GM23338 (cell line): ENCODE data around the gene TMBIM6. TPM values are rescaled to one million over a fixed set of nuclear protein-coding genes. Genes with fewer than 3 reads are reported as not detected.

Experiments used
- ATAC-seq: fragments of 200-7000 bp; cut with Tn5 transposase; 3 replicates; pipeline ENCODE4 v1.9.1; 2020
- DNase-seq: peaks from one replicate; pipeline ENCODE4 v3.0.0-alpha.2; 2015; ENCODE audit warnings: low spot score
- H2AFZ ChIP-seq: fragments of 200-600 bp; sonication (generic); 2 replicates; pipeline ENCODE4 v1.8.0; 2016; ENCODE audit warnings: antibody characterized with exemption, mild to moderate bottlenecking, moderate library complexity
- H3F3A ChIP-seq: fragments of 200-600 bp; sonication (generic); replicated peaks from 2 replicates; pipeline ENCODE4 v1.8.0; 2017; ENCODE audit warnings: antibody characterized with exemption, mixed run types, low read depth
- H3K27ac ChIP-seq: fragments of 200-600 bp; sonication (generic); 2 replicates; pipeline ENCODE4 v1.6.1; 2016; ENCODE audit warnings: low read depth
- H3K27me3 ChIP-seq: fragments of 200-600 bp; sonication (generic); 2 replicates; pipeline ENCODE4 v1.8.0; 2016; ENCODE audit warnings: mild to moderate bottlenecking, mixed run types, moderate library complexity; ENCODE audit not compliant: insufficient read depth
- H3K36me3 ChIP-seq: fragments of 200-600 bp; sonication (generic); 2 replicates; pipeline ENCODE4 v1.8.0; 2016; ENCODE audit warnings: mild to moderate bottlenecking; ENCODE audit not compliant: insufficient read depth
- H3K4me1 ChIP-seq: fragments of 200-600 bp; sonication (generic); 2 replicates; pipeline ENCODE4 v1.8.0; 2016; ENCODE audit warnings: mild to moderate bottlenecking, moderate library complexity; ENCODE audit not compliant: insufficient read depth
- H3K4me2 ChIP-seq: fragments of 200-600 bp; sonication (generic); 2 replicates; pipeline ENCODE4 v1.7.1; 2017; ENCODE audit warnings: mixed run types
- H3K4me3 ChIP-seq: fragments of 200-600 bp; sonication (generic); 2 replicates; pipeline ENCODE4 v1.6.1; 2016; ENCODE audit warnings: mixed run types
- H3K79me2 ChIP-seq: fragments of 200-600 bp; sonication (generic); replicated peaks from 2 replicates; pipeline ENCODE4 v1.8.0; 2017; ENCODE audit warnings: mild to moderate bottlenecking; ENCODE audit not compliant: insufficient read depth
- H3K9me2 ChIP-seq: fragments of 200-600 bp; sonication (generic); 2 replicates; pipeline ENCODE4 v1.8.0; 2017; ENCODE audit not compliant: insufficient read depth
- H4K20me1 ChIP-seq: fragments of 200-600 bp; sonication (generic); replicated peaks from 2 replicates; pipeline ENCODE4 v1.8.0; 2017; ENCODE audit warnings: mild to moderate bottlenecking; ENCODE audit not compliant: insufficient read depth
- H3K27ac Mint-ChIP-seq: 2 replicates; pipeline ENCODE4 v1.8.0; 2020; ENCODE audit warnings: inconsistent platforms, mild to moderate bottlenecking, moderate library complexity, mixed read lengths
- H3K27me3 Mint-ChIP-seq: 3 replicates; pipeline ENCODE4 v1.8.0; 2022; ENCODE audit warnings: low read depth, mild to moderate bottlenecking, moderate library complexity, mixed read lengths, inconsistent platforms; ENCODE audit not compliant: insufficient read depth, poor library complexity
- H3K36me3 Mint-ChIP-seq: 3 replicates; pipeline ENCODE4 v1.8.0; 2021; ENCODE audit warnings: low read depth, mild to moderate bottlenecking, inconsistent platforms, moderate library complexity, mixed read lengths
- H3K4me1 Mint-ChIP-seq: 3 replicates; pipeline ENCODE4 v1.8.0; 2020; ENCODE audit warnings: mild to moderate bottlenecking, inconsistent platforms, mixed read lengths
- H3K4me3 Mint-ChIP-seq: 3 replicates; pipeline ENCODE4 v1.8.0; 2021; ENCODE audit warnings: moderate library complexity, mild to moderate bottlenecking, inconsistent platforms, mixed read lengths
- H3K9me3 Mint-ChIP-seq: 3 replicates; pipeline ENCODE4 v1.8.0; 2020; ENCODE audit warnings: moderate library complexity, mild to moderate bottlenecking, inconsistent platforms, mixed read lengths
- CREB1 ChIP-seq: fragments of 250-450 bp; sonication (Bioruptor Pico); IDR thresholded peaks from 2 replicates; pipeline ENCODE4 v1.5.0; 2020; ENCODE audit warnings: low read depth, mild to moderate bottlenecking, moderate library complexity
- EZH2 ChIP-seq: fragments of 200-600 bp; sonication (generic); IDR thresholded peaks from one replicate; pipeline ENCODE4 v1.8.0; 2017; ENCODE audit warnings: antibody characterized with exemption, mild to moderate bottlenecking, low read depth; ENCODE audit not compliant: unreplicated experiment
- EZH2phosphoT487 ChIP-seq: fragments of 200-600 bp; sonication (generic); IDR thresholded peaks from one replicate; pipeline ENCODE4 v1.8.1; 2018; ENCODE audit warnings: antibody characterized with exemption; ENCODE audit not compliant: unreplicated experiment
- POLR2AphosphoS5 ChIP-seq: IDR thresholded peaks from 2 replicates; pipeline ENCODE4 v1.6.1; 2016; ENCODE audit warnings: antibody characterized with exemption, low read depth
- ZNF114 ChIP-seq: fragments of 250-450 bp; sonication (Bioruptor Pico); IDR thresholded peaks from 2 replicates; pipeline ENCODE4 v1.5.0; 2020; ENCODE audit warnings: mild to moderate bottlenecking, moderate library complexity
- polyA plus RNA-seq: library from polyadenylated mRNA; unstranded; fragments of >200 nt; fragmentation: Nextera tagmentation; extraction: Ambion mirVana; gene quantifications from 2 replicates; pipeline ENCODE4 v1.2.1, GENCODE V29; 2016
- total RNA-seq: library from RNA; depleted of rRNA; stranded (reverse); fragments of >200 nt; shearing (Covaris generic); gene quantifications from 2 replicates; pipeline ENCODE4 v1.2.3, GENCODE V29; 2014
- TF ChIP-seq, protein P1 (sequence below): IDR thresholded peaks from 2 replicates; pipeline ENCODE4 v1.6.1; 2016; ENCODE audit warnings: antibody characterized with exemption
- TF ChIP-seq, protein P2 (sequence below): IDR thresholded peaks from one replicate; pipeline ENCODE4 v1.6.1; 2018; ENCODE audit warnings: antibody characterized with exemption; ENCODE audit not compliant: unreplicated experiment
- TF ChIP-seq, protein P3 (sequence below): fragments of 250-450 bp; sonication (Bioruptor Pico); IDR thresholded peaks from 2 replicates; pipeline ENCODE4 v1.5.0; 2020; ENCODE audit warnings: mild to moderate bottlenecking, moderate library complexity

TMBIM6 gene
- total and polyA plus RNA-seq, 2 experiments from 2014 or later, result 245 to 349 TPM

DNA sequence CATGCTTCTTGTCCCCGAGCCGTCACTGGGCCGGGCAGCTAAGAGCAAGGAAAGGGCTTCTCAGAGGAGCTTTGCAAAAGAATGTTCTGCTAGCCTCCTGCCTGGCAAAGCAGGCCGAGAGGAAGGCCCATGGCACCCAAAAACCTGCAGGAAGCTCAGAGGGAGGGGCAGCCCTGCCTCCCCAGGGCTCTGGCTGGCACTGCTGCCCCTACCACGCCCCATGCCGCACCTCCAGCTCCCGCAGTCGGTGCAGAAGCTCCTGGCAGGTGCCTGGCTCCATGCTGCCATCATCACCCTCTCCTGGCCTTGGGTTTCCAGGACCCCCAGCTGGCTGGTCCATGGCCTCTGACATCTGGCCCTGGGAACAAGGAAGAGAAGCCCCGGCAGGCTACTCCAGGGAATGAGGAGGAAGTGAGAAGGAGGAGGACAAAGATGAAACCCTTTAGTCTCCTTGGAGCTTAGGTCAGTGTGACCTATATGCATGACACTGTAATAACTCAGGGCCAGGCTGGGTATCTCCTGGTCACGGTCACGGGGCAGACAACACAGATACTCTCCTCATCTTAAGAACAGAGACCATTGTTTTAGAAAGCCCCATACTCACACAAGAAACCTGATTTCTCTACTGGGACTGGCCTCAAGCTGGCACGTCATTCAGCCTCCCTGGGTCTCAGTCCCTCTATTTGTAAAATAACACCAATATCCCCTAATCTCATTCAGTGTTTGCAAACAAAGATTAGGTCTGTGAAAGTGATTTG, 62.5 kb downstream of the TMBIM6 start:
- Mint-ChIP-seq H3K27me3 (peaks cover 9% of the 10 kb centered on the region), H3K36me3 (peaks cover 25% of the 10 kb centered on the region), H3K27ac (no peak overlapping the region), H3K4me1 (peaks cover 14% of the 10 kb centered on the region), H3K9me3 (no peaks in the 10 kb centered on the region), H3K4me3 (no peak overlapping the region)
- H3K36me3 ChIP-seq, result 0 out of 2 replicates have a peak, but pooled peaks cover 6% of the 10 kb centered on the region
- H3K27me3 ChIP-seq, result no peaks in the 10 kb centered on the region
- no peak overlapping the region for H3K27ac ChIP-seq
- H3K9me2 ChIP-seq, result no peaks in the 10 kb centered on the region
- peaks cover 15% of the 10 kb centered on the region; the same call in 1 of the 2 replicates for H3K79me2 ChIP-seq
- DNase-seq (no peak), ATAC-seq (no peak)
- H2AFZ ChIP-seq, result no peak overlapping the region
- H3F3A ChIP-seq, result no peaks in the 10 kb centered on the region
- no peak overlapping the region for H3K4me3 ChIP-seq
- no peak overlapping the region for H3K4me2 ChIP-seq
- H4K20me1 ChIP-seq, result peaks cover 3% of the 10 kb centered on the region
- TF ChIP-seq, protein P1, sequence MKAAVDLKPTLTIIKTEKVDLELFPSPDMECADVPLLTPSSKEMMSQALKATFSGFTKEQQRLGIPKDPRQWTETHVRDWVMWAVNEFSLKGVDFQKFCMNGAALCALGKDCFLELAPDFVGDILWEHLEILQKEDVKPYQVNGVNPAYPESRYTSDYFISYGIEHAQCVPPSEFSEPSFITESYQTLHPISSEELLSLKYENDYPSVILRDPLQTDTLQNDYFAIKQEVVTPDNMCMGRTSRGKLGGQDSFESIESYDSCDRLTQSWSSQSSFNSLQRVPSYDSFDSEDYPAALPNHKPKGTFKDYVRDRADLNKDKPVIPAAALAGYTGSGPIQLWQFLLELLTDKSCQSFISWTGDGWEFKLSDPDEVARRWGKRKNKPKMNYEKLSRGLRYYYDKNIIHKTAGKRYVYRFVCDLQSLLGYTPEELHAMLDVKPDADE, result no peak
- no peak for TF ChIP-seq POLR2AphosphoS5
- TF ChIP-seq, protein P2, sequence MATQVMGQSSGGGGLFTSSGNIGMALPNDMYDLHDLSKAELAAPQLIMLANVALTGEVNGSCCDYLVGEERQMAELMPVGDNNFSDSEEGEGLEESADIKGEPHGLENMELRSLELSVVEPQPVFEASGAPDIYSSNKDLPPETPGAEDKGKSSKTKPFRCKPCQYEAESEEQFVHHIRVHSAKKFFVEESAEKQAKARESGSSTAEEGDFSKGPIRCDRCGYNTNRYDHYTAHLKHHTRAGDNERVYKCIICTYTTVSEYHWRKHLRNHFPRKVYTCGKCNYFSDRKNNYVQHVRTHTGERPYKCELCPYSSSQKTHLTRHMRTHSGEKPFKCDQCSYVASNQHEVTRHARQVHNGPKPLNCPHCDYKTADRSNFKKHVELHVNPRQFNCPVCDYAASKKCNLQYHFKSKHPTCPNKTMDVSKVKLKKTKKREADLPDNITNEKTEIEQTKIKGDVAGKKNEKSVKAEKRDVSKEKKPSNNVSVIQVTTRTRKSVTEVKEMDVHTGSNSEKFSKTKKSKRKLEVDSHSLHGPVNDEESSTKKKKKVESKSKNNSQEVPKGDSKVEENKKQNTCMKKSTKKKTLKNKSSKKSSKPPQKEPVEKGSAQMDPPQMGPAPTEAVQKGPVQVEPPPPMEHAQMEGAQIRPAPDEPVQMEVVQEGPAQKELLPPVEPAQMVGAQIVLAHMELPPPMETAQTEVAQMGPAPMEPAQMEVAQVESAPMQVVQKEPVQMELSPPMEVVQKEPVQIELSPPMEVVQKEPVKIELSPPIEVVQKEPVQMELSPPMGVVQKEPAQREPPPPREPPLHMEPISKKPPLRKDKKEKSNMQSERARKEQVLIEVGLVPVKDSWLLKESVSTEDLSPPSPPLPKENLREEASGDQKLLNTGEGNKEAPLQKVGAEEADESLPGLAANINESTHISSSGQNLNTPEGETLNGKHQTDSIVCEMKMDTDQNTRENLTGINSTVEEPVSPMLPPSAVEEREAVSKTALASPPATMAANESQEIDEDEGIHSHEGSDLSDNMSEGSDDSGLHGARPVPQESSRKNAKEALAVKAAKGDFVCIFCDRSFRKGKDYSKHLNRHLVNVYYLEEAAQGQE, result no peak
- TF ChIP-seq EZH2phosphoT487, result no peak
- TF ChIP-seq ZNF114 (CRISPR knock-in tag), result no peak
- TF ChIP-seq EZH2, result no peak
- H3K4me1 ChIP-seq, result peaks cover 8% of the 10 kb centered on the region

DNA sequence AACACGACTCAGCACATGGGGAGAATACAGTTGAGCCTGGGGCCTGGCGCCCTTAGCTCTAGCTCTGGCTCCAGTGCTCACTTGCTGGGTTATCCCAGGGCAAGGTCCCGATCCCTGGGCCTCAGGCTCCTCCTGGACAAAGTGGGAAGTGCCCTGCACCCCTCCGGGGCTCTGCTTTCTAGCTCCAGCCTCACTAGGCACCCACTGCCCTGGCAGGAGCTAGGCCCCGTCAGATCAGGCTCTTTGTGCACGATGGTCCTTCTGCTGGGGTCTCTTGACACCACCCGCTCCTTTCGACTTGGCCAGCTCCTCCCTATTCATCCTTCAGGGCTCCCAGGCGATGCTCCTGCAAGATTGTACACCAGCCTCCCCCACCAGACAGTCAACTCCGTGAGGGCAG, 63.5 kb downstream of the TMBIM6 start:
- no peaks in the 10 kb centered on the region for H3K9me2 ChIP-seq
- H3K4me1 ChIP-seq, result peaks cover 18% of the 10 kb centered on the region
- ATAC-seq (no peak), DNase-seq (no peak)
- peaks cover 18% of the 10 kb centered on the region; the same call in 1 of the 2 replicates for H3K79me2 ChIP-seq
- Mint-ChIP-seq H3K4me1 (peaks cover 23% of the 10 kb centered on the region), H3K36me3 (peaks cover 18% of the 10 kb centered on the region), H3K27ac (no peak overlapping the region), H3K4me3 (no peak overlapping the region), H3K27me3 (peaks cover 11% of the 10 kb centered on the region), H3K9me3 (no peaks in the 10 kb centered on the region)
- no peaks in the 10 kb centered on the region for H3F3A ChIP-seq
- 0 out of 2 replicates have a peak, but pooled peaks cover 6% of the 10 kb centered on the region for H3K36me3 ChIP-seq
- no peak overlapping the region for H3K4me2 ChIP-seq
- H3K27ac ChIP-seq, result no peak overlapping the region
- no peak overlapping the region for H2AFZ ChIP-seq
- H3K4me3 ChIP-seq, result no peak overlapping the region
- peaks cover 3% of the 10 kb centered on the region for H4K20me1 ChIP-seq
- no peaks in the 10 kb centered on the region for H3K27me3 ChIP-seq
- TF ChIP-seq, protein P1, result no peak
- TF ChIP-seq EZH2, result no peak
- no peak for TF ChIP-seq POLR2AphosphoS5
- TF ChIP-seq CREB1, result no peak
- TF ChIP-seq, protein P3, sequence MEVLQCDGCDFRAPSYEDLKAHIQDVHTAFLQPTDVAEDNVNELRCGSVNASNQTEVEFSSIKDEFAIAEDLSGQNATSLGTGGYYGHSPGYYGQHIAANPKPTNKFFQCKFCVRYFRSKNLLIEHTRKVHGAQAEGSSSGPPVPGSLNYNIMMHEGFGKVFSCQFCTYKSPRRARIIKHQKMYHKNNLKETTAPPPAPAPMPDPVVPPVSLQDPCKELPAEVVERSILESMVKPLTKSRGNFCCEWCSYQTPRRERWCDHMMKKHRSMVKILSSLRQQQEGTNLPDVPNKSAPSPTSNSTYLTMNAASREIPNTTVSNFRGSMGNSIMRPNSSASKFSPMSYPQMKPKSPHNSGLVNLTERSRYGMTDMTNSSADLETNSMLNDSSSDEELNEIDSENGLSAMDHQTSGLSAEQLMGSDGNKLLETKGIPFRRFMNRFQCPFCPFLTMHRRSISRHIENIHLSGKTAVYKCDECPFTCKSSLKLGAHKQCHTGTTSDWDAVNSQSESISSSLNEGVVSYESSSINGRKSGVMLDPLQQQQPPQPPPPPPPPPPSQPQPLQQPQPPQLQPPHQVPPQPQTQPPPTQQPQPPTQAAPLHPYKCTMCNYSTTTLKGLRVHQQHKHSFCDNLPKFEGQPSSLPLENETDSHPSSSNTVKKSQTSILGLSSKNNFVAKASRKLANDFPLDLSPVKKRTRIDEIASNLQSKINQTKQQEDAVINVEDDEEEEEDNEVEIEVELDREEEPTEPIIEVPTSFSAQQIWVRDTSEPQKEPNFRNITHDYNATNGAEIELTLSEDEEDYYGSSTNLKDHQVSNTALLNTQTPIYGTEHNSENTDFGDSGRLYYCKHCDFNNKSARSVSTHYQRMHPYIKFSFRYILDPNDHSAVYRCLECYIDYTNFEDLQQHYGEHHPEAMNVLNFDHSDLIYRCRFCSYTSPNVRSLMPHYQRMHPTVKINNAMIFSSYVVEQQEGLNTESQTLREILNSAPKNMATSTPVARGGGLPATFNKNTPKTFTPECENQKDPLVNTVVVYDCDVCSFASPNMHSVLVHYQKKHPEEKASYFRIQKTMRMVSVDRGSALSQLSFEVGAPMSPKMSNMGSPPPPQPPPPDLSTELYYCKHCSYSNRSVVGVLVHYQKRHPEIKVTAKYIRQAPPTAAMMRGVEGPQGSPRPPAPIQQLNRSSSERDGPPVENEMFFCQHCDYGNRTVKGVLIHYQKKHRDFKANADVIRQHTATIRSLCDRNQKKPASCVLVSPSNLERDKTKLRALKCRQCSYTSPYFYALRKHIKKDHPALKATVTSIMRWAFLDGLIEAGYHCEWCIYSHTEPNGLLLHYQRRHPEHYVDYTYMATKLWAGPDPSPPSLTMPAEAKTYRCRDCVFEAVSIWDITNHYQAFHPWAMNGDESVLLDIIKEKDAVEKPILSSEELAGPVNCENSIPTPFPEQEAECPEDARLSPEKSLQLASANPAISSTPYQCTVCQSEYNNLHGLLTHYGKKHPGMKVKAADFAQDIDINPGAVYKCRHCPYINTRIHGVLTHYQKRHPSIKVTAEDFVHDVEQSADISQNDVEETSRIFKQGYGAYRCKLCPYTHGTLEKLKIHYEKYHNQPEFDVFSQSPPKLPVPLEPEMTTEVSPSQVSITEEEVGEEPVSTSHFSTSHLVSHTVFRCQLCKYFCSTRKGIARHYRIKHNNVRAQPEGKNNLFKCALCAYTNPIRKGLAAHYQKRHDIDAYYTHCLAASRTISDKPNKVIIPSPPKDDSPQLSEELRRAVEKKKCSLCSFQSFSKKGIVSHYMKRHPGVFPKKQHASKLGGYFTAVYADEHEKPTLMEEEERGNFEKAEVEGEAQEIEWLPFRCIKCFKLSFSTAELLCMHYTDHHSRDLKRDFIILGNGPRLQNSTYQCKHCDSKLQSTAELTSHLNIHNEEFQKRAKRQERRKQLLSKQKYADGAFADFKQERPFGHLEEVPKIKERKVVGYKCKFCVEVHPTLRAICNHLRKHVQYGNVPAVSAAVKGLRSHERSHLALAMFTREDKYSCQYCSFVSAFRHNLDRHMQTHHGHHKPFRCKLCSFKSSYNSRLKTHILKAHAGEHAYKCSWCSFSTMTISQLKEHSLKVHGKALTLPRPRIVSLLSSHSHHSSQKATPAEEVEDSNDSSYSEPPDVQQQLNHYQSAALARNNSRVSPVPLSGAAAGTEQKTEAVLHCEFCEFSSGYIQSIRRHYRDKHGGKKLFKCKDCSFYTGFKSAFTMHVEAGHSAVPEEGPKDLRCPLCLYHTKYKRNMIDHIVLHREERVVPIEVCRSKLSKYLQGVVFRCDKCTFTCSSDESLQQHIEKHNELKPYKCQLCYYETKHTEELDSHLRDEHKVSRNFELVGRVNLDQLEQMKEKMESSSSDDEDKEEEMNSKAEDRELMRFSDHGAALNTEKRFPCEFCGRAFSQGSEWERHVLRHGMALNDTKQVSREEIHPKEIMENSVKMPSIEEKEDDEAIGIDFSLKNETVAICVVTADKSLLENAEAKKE (CRISPR knock-in tag), result no peak
